Loucy (cell line): ENCODE data around the gene NAA50.

Experiments
- CTCF ChIP-seq: fragments of 200-600 bp; sonication (generic); conservative IDR thresholded peaks from 2 replicates; pipeline ENCODE4 v1.5.1; 2014; ENCODE audit warnings: mild to moderate bottlenecking, antibody characterized with exemption, low read length
- EZH2phosphoT487 ChIP-seq: fragments of 200-600 bp; IDR thresholded peaks from 2 replicates; pipeline ENCODE4 v1.6.1; 2018; ENCODE audit warnings: antibody characterized with exemption, mild to moderate bottlenecking, moderate library complexity, borderline replicate concordance

- TF ChIP-seq CTCF, result no peak
- no peak for TF ChIP-seq EZH2phosphoT487
These were observed 50.6 kb downstream of the NAA50 start for GRCh38 chr3:113695431-113695785.
